ENCODE measurements around the gene RGS11. TPM values are rescaled to one million over a fixed set of nuclear protein-coding genes. Genes with fewer than 3 reads are reported as not detected.

RGS11 gene
- total RNA-seq, 1 experiment from 2014 or later: 0.85 TPM

DNA sequence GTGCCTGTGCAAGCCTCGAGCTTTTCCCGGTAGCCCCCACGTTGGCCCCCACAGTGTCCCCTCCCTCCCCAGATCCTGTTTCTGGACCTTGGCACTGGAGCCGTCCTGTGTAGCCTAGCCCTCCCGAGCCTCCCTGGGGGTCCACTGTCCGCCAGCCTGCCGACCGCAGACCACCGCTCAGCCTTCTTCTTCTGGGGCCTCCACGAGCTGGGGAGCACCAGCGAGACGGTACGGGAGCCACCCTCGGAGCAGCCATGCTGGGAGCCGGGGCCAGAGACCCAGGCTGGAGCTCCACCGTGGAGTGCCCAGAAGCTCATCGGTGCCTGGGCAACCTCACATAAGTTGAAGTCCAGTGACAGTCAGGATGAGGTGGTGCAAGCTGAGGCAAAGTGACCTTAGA lies 11.8 kb downstream of the RGS11 start:
- TF ChIP-seq, protein P1, sequence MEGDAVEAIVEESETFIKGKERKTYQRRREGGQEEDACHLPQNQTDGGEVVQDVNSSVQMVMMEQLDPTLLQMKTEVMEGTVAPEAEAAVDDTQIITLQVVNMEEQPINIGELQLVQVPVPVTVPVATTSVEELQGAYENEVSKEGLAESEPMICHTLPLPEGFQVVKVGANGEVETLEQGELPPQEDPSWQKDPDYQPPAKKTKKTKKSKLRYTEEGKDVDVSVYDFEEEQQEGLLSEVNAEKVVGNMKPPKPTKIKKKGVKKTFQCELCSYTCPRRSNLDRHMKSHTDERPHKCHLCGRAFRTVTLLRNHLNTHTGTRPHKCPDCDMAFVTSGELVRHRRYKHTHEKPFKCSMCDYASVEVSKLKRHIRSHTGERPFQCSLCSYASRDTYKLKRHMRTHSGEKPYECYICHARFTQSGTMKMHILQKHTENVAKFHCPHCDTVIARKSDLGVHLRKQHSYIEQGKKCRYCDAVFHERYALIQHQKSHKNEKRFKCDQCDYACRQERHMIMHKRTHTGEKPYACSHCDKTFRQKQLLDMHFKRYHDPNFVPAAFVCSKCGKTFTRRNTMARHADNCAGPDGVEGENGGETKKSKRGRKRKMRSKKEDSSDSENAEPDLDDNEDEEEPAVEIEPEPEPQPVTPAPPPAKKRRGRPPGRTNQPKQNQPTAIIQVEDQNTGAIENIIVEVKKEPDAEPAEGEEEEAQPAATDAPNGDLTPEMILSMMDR (IDR thresholded peaks at IDR 0.05; ENCODE audit: unreplicated experiment): no peak
- peaks cover 26% of the 10 kb centered on the region for H3K4me1 Mint-ChIP-seq (ENCODE audit: low read depth, unreplicated experiment)
- no peaks in the 10 kb centered on the region for H3K9me3 Mint-ChIP-seq (ENCODE audit: low read depth, unreplicated experiment)
- no peaks in the 10 kb centered on the region for H3K27me3 Mint-ChIP-seq (ENCODE audit: unreplicated experiment)
- peaks cover 59% of the 10 kb centered on the region for H3K36me3 Mint-ChIP-seq (ENCODE audit: insufficient read depth, unreplicated experiment)
- intact Hi-C loops (cut with micrococcal nuclease; ENCODE audit: unreplicated experiment): no loop called here
- CTCF ChIA-PET: interaction anchor here (0.7 kb wide), 1 partner anchor 15 kb away, joined by 3 read pairs; no protein-coding TSS in a partner anchor
- no peak overlapping the region for H3K4me3 Mint-ChIP-seq (ENCODE audit: low read depth, unreplicated experiment)
- no peak overlapping the region for H3K27ac Mint-ChIP-seq (ENCODE audit: unreplicated experiment)
- no peak for DNase-seq
- BruUV-seq (replicated peaks): no TSS peak

DNA sequence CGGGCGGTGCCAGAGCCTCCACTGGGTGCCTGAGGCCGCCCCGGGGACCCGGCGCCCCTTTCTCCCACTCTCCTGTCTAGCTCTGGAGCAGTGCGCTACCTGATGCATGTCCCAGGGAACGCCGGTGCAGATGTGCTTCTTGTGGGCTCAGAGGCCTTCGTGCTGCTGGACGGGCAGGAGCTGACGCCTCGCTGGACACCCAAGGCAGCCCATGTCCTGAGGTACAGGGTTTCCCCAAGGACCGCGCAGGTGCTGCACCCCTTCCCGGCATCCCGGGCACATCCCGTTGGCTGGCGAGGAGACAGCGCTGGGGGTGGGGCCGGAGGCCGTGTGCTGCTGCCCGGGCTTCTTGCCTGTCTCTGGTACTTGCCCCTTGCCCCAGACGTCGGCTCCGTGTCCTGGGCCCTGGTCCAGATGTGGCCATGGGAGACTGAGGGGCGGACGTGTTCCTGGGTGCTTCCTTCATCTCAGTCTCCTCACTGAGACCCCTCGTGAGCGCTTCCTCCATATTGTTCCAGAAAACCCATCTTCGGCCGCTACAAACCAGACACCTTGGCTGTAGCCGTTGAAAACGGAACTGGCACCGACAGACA lies 12.5 kb downstream of the RGS11 start:
- no peak for DNase-seq
- TF ChIP-seq, protein P1 (IDR thresholded peaks at IDR 0.05; ENCODE audit: unreplicated experiment): no peak
- no peak overlapping the region for H3K4me3 Mint-ChIP-seq (ENCODE audit: low read depth, unreplicated experiment)
- H3K9me3 Mint-ChIP-seq (ENCODE audit: low read depth, unreplicated experiment): no peaks in the 10 kb centered on the region
- H3K27ac Mint-ChIP-seq (ENCODE audit: unreplicated experiment): no peak overlapping the region
- peaks cover 57% of the 10 kb centered on the region for H3K36me3 Mint-ChIP-seq (ENCODE audit: insufficient read depth, unreplicated experiment)
- H3K4me1 Mint-ChIP-seq (ENCODE audit: low read depth, unreplicated experiment): peaks cover 19% of the 10 kb centered on the region
- intact Hi-C loops (cut with micrococcal nuclease; ENCODE audit: unreplicated experiment): no loop called here
- no TSS peak for BruUV-seq (replicated peaks)
- CTCF ChIA-PET: no interaction called here
- no peaks in the 10 kb centered on the region for H3K27me3 Mint-ChIP-seq (ENCODE audit: unreplicated experiment)

DNA sequence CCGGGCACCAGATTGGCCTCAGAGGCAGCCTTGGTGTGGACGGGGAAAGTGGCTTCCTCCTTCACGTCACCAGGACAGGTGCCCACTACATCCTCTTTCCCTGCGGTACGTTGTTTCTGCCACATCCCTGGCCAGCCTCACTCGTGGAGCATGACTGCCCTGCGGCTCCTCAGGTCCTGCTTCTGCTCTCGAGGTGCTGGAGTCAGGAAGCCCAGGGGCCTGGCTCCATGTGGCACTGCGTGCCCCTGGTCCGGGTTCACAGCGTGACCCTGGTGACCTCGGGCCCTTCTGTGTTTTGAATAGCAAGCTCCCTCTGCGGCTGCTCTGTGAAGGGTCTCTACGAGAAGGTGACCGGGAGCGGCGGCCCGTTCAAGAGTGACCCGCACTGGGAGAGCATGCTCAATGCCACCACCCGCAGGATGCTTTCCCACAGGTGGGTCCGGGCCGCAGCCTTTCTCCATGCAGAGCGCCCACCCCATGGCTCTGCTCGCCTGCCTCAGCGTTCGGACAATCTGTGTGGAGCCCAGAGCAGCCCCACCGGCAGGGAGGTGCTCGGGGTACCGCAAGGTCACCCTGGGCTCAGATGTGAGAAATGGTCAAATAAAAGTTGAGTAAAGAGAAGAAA lies 13.5 kb downstream of the RGS11 start:
- peaks cover 59% of the 10 kb centered on the region for H3K36me3 Mint-ChIP-seq (ENCODE audit: insufficient read depth, unreplicated experiment)
- H3K27me3 Mint-ChIP-seq (ENCODE audit: unreplicated experiment): no peaks in the 10 kb centered on the region
- CTCF ChIA-PET: no interaction called here
- peaks cover 12% of the 10 kb centered on the region for H3K4me1 Mint-ChIP-seq (ENCODE audit: low read depth, unreplicated experiment)
- no TSS peak for BruUV-seq (replicated peaks)
- no peak overlapping the region for H3K27ac Mint-ChIP-seq (ENCODE audit: unreplicated experiment)
- intact Hi-C loops (cut with micrococcal nuclease; ENCODE audit: unreplicated experiment): no loop called here
- no peak for DNase-seq
- TF ChIP-seq, protein P1 (IDR thresholded peaks at IDR 0.05; ENCODE audit: unreplicated experiment): no peak
- no peaks in the 10 kb centered on the region for H3K9me3 Mint-ChIP-seq (ENCODE audit: low read depth, unreplicated experiment)
- no peak overlapping the region for H3K4me3 Mint-ChIP-seq (ENCODE audit: low read depth, unreplicated experiment)

DNA sequence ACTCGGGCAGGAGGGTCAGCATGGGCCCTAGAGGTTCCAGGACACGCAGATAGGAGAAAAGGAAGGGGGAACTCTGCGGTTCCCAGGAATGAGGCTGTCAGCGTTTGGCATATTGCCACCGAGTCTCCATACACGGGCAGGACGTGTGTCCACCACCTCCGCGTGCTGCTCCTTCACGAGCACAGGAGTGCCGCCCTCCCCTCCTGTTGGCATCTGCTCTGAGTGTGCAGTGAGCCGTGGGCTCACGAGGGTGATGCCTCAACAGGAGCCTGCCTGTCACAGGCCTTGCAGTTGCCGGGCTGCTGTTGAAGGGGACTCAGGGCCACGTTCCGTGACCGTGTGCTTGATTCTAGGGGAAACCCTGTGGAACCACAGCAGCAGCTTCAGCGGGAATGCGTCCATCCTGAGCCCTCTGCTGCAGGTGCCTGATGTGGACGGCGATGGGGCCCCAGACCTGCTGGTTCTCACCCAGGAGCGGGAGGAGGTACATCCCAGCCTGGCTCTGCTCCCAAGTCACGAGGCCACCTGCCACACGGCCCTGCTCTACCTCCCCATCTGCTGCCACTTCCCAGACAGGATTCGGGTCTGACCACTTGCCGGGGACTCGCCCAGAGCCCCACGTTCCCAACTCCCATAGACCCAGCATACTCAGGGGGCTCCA lies 14.6 kb downstream of the RGS11 start:
- CTCF ChIA-PET: no interaction called here
- H3K27ac Mint-ChIP-seq (ENCODE audit: unreplicated experiment): no peak overlapping the region
- peaks cover 9% of the 10 kb centered on the region for H3K4me1 Mint-ChIP-seq (ENCODE audit: low read depth, unreplicated experiment)
- TF ChIP-seq, protein P1 (IDR thresholded peaks at IDR 0.05; ENCODE audit: unreplicated experiment): no peak
- no peak for DNase-seq
- H3K9me3 Mint-ChIP-seq (ENCODE audit: low read depth, unreplicated experiment): no peaks in the 10 kb centered on the region
- no peaks in the 10 kb centered on the region for H3K27me3 Mint-ChIP-seq (ENCODE audit: unreplicated experiment)
- BruUV-seq (replicated peaks): no TSS peak
- H3K4me3 Mint-ChIP-seq (ENCODE audit: low read depth, unreplicated experiment): no peak overlapping the region
- intact Hi-C loops (cut with micrococcal nuclease; ENCODE audit: unreplicated experiment): no loop called here
- H3K36me3 Mint-ChIP-seq (ENCODE audit: insufficient read depth, unreplicated experiment): peaks cover 61% of the 10 kb centered on the region
